IMR-90 (cell line): ENCODE measurements around the gene ZCCHC14. TPM values are rescaled to one million over a fixed set of nuclear protein-coding genes. Genes with fewer than 3 reads are reported as not detected.

Source experiments
- ATAC-seq: fragments of 200-7000 bp; cut with Tn5 transposase; 2 replicates; pipeline ENCODE4 v1.9.1; 2020; ENCODE audit warnings: low read depth, mild to moderate bottlenecking, moderate library complexity
- BruUV-seq: library from RNA; stranded (reverse); fragments of 400-500 nt; replicated peaks from 2 replicates; lab custom pipeline; 2021; lab: Mats Ljungman, UMichigan
- CTCF ChIA-PET: fragments of 300-600 bp; formaldehyde crosslinking; extraction: SDS; loops from one replicate; lab custom pipeline; 2021; ENCODE audit warnings: antibody characterized with exemption; lab: Yijun Ruan, JAX
- POLR2A ChIA-PET: fragments of 300-600 bp; sonication (Branson Sonifier 250); formaldehyde crosslinking; loops from one replicate; lab custom pipeline; 2022; ENCODE audit warnings: antibody characterized with exemption; ENCODE audit not compliant: unreplicated experiment; lab: Charles Lee
- DNase-seq: peaks from one replicate; pipeline ENCODE4 v3.0.0; 2013
- H2AFZ ChIP-seq: replicated peaks from 2 replicates; pipeline ENCODE3; 2013; ENCODE audit warnings: low read length, mild to moderate bottlenecking; ENCODE audit not compliant: poor library complexity
- H2AK5ac ChIP-seq: 2 replicates; pipeline ENCODE4 v1.6.1; 2013; ENCODE audit warnings: low read depth, low read length, inconsistent platforms
- H2AK9ac ChIP-seq: replicated peaks from 2 replicates; pipeline ENCODE3; 2013; ENCODE audit warnings: mild to moderate bottlenecking, low read depth, low read length, moderate library complexity; ENCODE audit not compliant: poor library complexity
- H2BK120ac ChIP-seq: 2 replicates; pipeline ENCODE4 v1.6.1; 2013; ENCODE audit warnings: low read depth, low read length, inconsistent platforms
- H2BK15ac ChIP-seq: 3 replicates; pipeline ENCODE4 v1.6.1; 2013; ENCODE audit warnings: low read depth, low read length, inconsistent platforms
- H2BK20ac ChIP-seq: 2 replicates; pipeline ENCODE4 v1.6.1; 2013; ENCODE audit warnings: low read depth, mild to moderate bottlenecking, inconsistent platforms, low read length, moderate library complexity
- H2BK5ac ChIP-seq: 2 replicates; pipeline ENCODE4 v1.6.1; 2013; ENCODE audit warnings: mild to moderate bottlenecking, low read depth, low read length, inconsistent platforms; ENCODE audit not compliant: poor library complexity, severe bottlenecking
- H3K14ac ChIP-seq: replicated peaks from 2 replicates; pipeline ENCODE4 v1.6.1; 2013; ENCODE audit warnings: low read depth, low read length, inconsistent platforms
- H3K18ac ChIP-seq: 2 replicates; pipeline ENCODE4 v1.6.1; 2013; ENCODE audit warnings: low read depth, low read length, control low read depth
- H3K23ac ChIP-seq: 2 replicates; pipeline ENCODE4 v1.6.1; 2013; ENCODE audit warnings: low read depth, low read length, inconsistent platforms
- H3K27ac ChIP-seq: 2 replicates; pipeline ENCODE4 v1.5.1; 2013; ENCODE audit warnings: mild to moderate bottlenecking, control low read depth, low read length; ENCODE audit not compliant: insufficient read depth
- H3K27me3 ChIP-seq: 2 replicates; pipeline ENCODE4 v1.6.1; 2013; ENCODE audit warnings: low read length; ENCODE audit not compliant: control insufficient read depth, insufficient read depth
- H3K36me3 ChIP-seq: 2 replicates; pipeline ENCODE4 v1.6.1; 2013; ENCODE audit warnings: low read length, mixed read lengths; ENCODE audit not compliant: control insufficient read depth, insufficient read depth
- H3K4ac ChIP-seq: 2 replicates; pipeline ENCODE4 v1.6.1; 2013; ENCODE audit warnings: low read depth, low read length, inconsistent platforms
- H3K4me1 ChIP-seq: 2 replicates; pipeline ENCODE4 v1.6.1; 2013; ENCODE audit warnings: low read length, mixed read lengths; ENCODE audit not compliant: control insufficient read depth, insufficient read depth
- H3K4me2 ChIP-seq: 2 replicates; pipeline ENCODE4 v1.6.1; 2013; ENCODE audit warnings: low read depth, mild to moderate bottlenecking, control low read depth, low read length, moderate library complexity
- H3K4me3 ChIP-seq: 2 replicates; pipeline ENCODE4 v1.5.1; 2013; ENCODE audit warnings: low read depth, mild to moderate bottlenecking, control low read depth, low read length, moderate library complexity; ENCODE audit not compliant: insufficient read depth
- H3K56ac ChIP-seq: 2 replicates; pipeline ENCODE4 v1.6.1; 2013; ENCODE audit warnings: low read length, inconsistent platforms; ENCODE audit not compliant: insufficient read depth; ENCODE audit errors: extremely low read depth
- H3K79me1 ChIP-seq, 2 experiments: 2 replicates each; pipeline ENCODE4 v1.6.1; 2013; ENCODE audit warnings: low read length in 2 of 2, inconsistent platforms in 1 of 2, low read depth in 1 of 2
- H3K9ac ChIP-seq: 2 replicates; pipeline ENCODE4 v1.6.1; 2013; ENCODE audit warnings: low read depth, low read length, control low read depth
- H3K9me1 ChIP-seq: 2 replicates; pipeline ENCODE4 v1.6.1; 2013; ENCODE audit warnings: low read length, inconsistent platforms; ENCODE audit not compliant: insufficient read depth
- H3K9me3 ChIP-seq: 2 replicates; pipeline ENCODE4 v1.6.1; 2013; ENCODE audit warnings: low read length; ENCODE audit not compliant: control insufficient read depth, insufficient read depth
- H4K20me1 ChIP-seq: 2 replicates; pipeline ENCODE4 v1.6.1; 2013; ENCODE audit warnings: low read length, inconsistent platforms; ENCODE audit not compliant: insufficient read depth
- H4K5ac ChIP-seq: 2 replicates; pipeline ENCODE4 v1.6.1; 2013; ENCODE audit warnings: mild to moderate bottlenecking, low read depth, low read length, control low read depth
- H4K8ac ChIP-seq, 2 experiments: 2 replicates each; pipeline ENCODE4 v1.6.1; 2013; ENCODE audit warnings: low read depth in 2 of 2, low read length in 2 of 2, control low read depth in 1 of 2, inconsistent platforms in 1 of 2
- H4K91ac ChIP-seq: 2 replicates; pipeline ENCODE4 v1.6.1; 2013; ENCODE audit warnings: low read depth, low read length, inconsistent platforms; ENCODE audit not compliant: insufficient read depth
- BHLHE40 ChIP-seq: fragments of 150-350 bp; IDR thresholded peaks from 2 replicates; pipeline ENCODE4 v1.6.1; 2016; ENCODE audit warnings: mild to moderate bottlenecking, low read depth, low read length
- CEBPB ChIP-seq: IDR thresholded peaks from 2 replicates; pipeline ENCODE4 v1.6.1; 2012; ENCODE audit warnings: low read depth, low read length, improper control_type of control experiment
- CHD1 ChIP-seq: IDR thresholded peaks from 2 replicates; pipeline ENCODE4 v1.6.1; 2012; ENCODE audit warnings: low read depth, low read length, improper control_type of control experiment
- FOS ChIP-seq: fragments of 150-350 bp; IDR thresholded peaks from 2 replicates; pipeline ENCODE4 v1.6.1; 2016; ENCODE audit warnings: low read depth, low read length
- MAFK ChIP-seq: IDR thresholded peaks from 2 replicates; pipeline ENCODE4 v1.6.1; 2012; ENCODE audit warnings: low read depth, low read length, improper control_type of control experiment
- MAZ ChIP-seq: IDR thresholded peaks from 2 replicates; pipeline ENCODE4 v1.6.1; 2012; ENCODE audit warnings: low read depth, mild to moderate bottlenecking, low read length, improper control_type of control experiment, moderate library complexity, borderline replicate concordance
- MXI1 ChIP-seq: IDR thresholded peaks from 2 replicates; pipeline ENCODE4 v1.6.1; 2012; ENCODE audit warnings: low read depth, mild to moderate bottlenecking, low read length, moderate library complexity, borderline replicate concordance
- NFE2L2 ChIP-seq: fragments of 150-350 bp; IDR thresholded peaks from 2 replicates; pipeline ENCODE4 v1.6.1; 2016; ENCODE audit warnings: low read depth, mild to moderate bottlenecking, low read length
- POLR2A ChIP-seq: IDR thresholded peaks from 2 replicates; pipeline ENCODE4 v1.6.1; 2012; ENCODE audit warnings: mild to moderate bottlenecking, low read depth, low read length
- RAD21 ChIP-seq: IDR thresholded peaks from 2 replicates; pipeline ENCODE4 v1.6.1; 2012; ENCODE audit warnings: low read length, improper control_type of control experiment
- RCOR1 ChIP-seq: IDR thresholded peaks from 2 replicates; pipeline ENCODE4 v1.6.1; 2012; ENCODE audit warnings: mild to moderate bottlenecking, low read length, improper control_type of control experiment; ENCODE audit not compliant: insufficient replicate concordance
- RFX5 ChIP-seq: IDR thresholded peaks from 2 replicates; pipeline ENCODE4 v1.8.0; 2012; ENCODE audit warnings: low read depth, mild to moderate bottlenecking, low read length, moderate library complexity
- SMC3 ChIP-seq: fragments of 150-350 bp; IDR thresholded peaks from 2 replicates; pipeline ENCODE4 v1.6.1; 2016; ENCODE audit warnings: low read depth, mild to moderate bottlenecking, antibody characterized with exemption, low read length, moderate library complexity
- WGBS, 2 experiments: methylation state at CpG; one replicate each; pipeline versions ENCODE4 v1.1.5 to v1.1.7; 2013; ENCODE audit warnings: missing lambda C conversion rate in 2 of 2; ENCODE audit not compliant: insufficient read length in 1 of 2; ENCODE audit errors: extremely low coverage in 2 of 2; 5-methylcytosine and 5-hydroxymethylcytosine counted together
- dilution Hi-C: fragments of 300-500 bp; cut with HindIII; formaldehyde crosslinking; loops from one replicate; pipeline ENCODE4 v1.14.3; 2018; ENCODE audit warnings: low sequenced_read_pairs; ENCODE audit not compliant: unreplicated experiment
- in situ Hi-C: fragments of 300-500 bp; cut with MboI; formaldehyde crosslinking; loops from 3 replicates; pipeline ENCODE4 v1.14.3; 2019; ENCODE audit warnings: low sequenced_read_pairs, inconsistent platforms, mixed read lengths
- intact Hi-C: fragments of 100-400 bp; cut with micrococcal nuclease; formaldehyde crosslinking; loops from 2 replicates; pipeline ENCODE4 v1.10.0; 2022
- polyA plus RNA-seq, 3 experiments: library from polyadenylated mRNA; depleted of rRNA; stranded (reverse); fragments of >200 nt; gene quantifications; 2 replicates each; pipeline ENCODE4 v1.2.3, GENCODE V29; 2012; ENCODE audit warnings: low replicate concordance in 1 of 3
- total RNA-seq: library from RNA; depleted of rRNA; stranded (reverse); fragments of >200 nt; gene quantifications from 2 replicates; pipeline ENCODE4 v1.2.3, GENCODE V29; 2012
- TF ChIP-seq, protein P1 (sequence below): conservative IDR thresholded peaks from 2 replicates; pipeline ENCODE4 v1.5.1; 2012; ENCODE audit warnings: mild to moderate bottlenecking, low read depth, low read length, improper control_type of control experiment
- TF ChIP-seq, protein P2 (sequence below): fragments of 150-350 bp; IDR thresholded peaks from 2 replicates; pipeline ENCODE4 v1.6.1; 2017; ENCODE audit warnings: mild to moderate bottlenecking, antibody characterized with exemption, low read length, low read depth
- TF ChIP-seq, protein P3 (sequence below): fragments of 150-350 bp; IDR thresholded peaks from 2 replicates; pipeline ENCODE4 v1.6.1; 2016; ENCODE audit warnings: low read depth, mild to moderate bottlenecking, low read length, moderate library complexity, borderline replicate concordance

ZCCHC14 gene
- total and polyA plus RNA-seq, 2 of the 4 experiments (the other 2 are of a cell fraction) = 2.5 to 5.3 TPM

DNA sequence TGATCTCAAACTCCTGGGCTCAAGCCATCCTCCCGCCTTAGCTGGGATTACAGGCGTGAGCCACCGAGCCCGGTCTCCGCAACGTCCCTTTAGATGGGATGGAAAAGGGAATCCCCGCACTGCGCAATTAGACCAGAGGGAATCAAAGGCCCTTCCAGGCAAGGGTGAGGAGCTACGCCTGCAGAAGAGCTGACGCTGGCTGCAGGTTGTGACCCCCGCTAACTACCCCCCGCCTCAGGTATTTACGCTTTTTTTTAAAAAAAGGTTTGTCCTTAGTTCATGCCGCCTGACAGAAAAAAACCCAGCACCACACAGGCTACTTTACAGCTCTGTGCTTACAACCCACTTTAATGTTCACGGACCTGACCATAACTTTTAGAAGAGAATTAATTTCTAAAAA lies 26.9 kb downstream of the ZCCHC14 start:
- H2BK120ac ChIP-seq = peak overlapping the region; percentile 52
- peak overlapping the region; percentile 3; the same call in 1 of the 2 replicates for H3K18ac ChIP-seq
- DNase-seq (no peak), ATAC-seq (no peak)
- H2BK20ac ChIP-seq = peak overlapping the region; percentile 20; the same call in 1 of the 2 replicates
- H3K4me1 ChIP-seq = peaks cover 26% of the 10 kb centered on the region
- H4K5ac ChIP-seq = no peak overlapping the region
- H4K20me1 ChIP-seq = peaks cover 58% of the 10 kb centered on the region
- peak overlapping the region; percentile 30 for H3K14ac ChIP-seq
- H3K4ac ChIP-seq = peak overlapping the region; percentile 53
- peak overlapping the region in 1 of 2 experiments; percentile 27; a peak in 1 of 4 replicates for H4K8ac ChIP-seq
- 80% methylated on average over 1 of the region's 15 CpGs; no CpG with 5 or more reads in 1 of the 2 experiments for WGBS, 2 experiments
- H3K27ac ChIP-seq = peak overlapping the region; percentile 36; the same call in 1 of the 2 replicates
- no peaks in the 10 kb centered on the region for H3K36me3 ChIP-seq
- dilution Hi-C loops = no loop called here
- peaks cover 48 to 78% of the 10 kb centered on the region in 2 experiments for H3K79me1 ChIP-seq
- intact Hi-C loops = loop anchor here (5.0 kb wide), 1 partner anchor 34 kb away; no protein-coding TSS in a partner anchor
- H3K9me3 ChIP-seq = no peaks in the 10 kb centered on the region
- 0 out of 2 replicates have a peak overlapping the region, but pooled peaks have one; percentile 1 for H3K56ac ChIP-seq
- peaks cover 23% of the 10 kb centered on the region for H3K9me1 ChIP-seq
- no peaks in the 10 kb centered on the region for H3K27me3 ChIP-seq
- POLR2A ChIA-PET = no interaction called here
- peak overlapping the region; percentile 38; the same call in 1 of the 2 replicates for H2AK5ac ChIP-seq
- H3K9ac ChIP-seq = no peak overlapping the region
- CTCF ChIA-PET = interaction anchor here (1.6 kb wide), 1 partner anchor 105 kb away, joined by 6 read pairs; no protein-coding TSS in a partner anchor
- BruUV-seq = no TSS peak
- TF ChIP-seq POLR2A (no peak), RAD21 (no peak), BHLHE40 (no peak), CEBPB (no peak), FOS (no peak), MXI1 (no peak), MAZ (no peak), SMC3 (no peak), NFE2L2 (no peak), RCOR1 (no peak), CHD1 (no peak), RFX5 (no peak), MAFK (no peak)
- TF ChIP-seq, protein P1, sequence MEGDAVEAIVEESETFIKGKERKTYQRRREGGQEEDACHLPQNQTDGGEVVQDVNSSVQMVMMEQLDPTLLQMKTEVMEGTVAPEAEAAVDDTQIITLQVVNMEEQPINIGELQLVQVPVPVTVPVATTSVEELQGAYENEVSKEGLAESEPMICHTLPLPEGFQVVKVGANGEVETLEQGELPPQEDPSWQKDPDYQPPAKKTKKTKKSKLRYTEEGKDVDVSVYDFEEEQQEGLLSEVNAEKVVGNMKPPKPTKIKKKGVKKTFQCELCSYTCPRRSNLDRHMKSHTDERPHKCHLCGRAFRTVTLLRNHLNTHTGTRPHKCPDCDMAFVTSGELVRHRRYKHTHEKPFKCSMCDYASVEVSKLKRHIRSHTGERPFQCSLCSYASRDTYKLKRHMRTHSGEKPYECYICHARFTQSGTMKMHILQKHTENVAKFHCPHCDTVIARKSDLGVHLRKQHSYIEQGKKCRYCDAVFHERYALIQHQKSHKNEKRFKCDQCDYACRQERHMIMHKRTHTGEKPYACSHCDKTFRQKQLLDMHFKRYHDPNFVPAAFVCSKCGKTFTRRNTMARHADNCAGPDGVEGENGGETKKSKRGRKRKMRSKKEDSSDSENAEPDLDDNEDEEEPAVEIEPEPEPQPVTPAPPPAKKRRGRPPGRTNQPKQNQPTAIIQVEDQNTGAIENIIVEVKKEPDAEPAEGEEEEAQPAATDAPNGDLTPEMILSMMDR = no peak
- TF ChIP-seq, protein P2, sequence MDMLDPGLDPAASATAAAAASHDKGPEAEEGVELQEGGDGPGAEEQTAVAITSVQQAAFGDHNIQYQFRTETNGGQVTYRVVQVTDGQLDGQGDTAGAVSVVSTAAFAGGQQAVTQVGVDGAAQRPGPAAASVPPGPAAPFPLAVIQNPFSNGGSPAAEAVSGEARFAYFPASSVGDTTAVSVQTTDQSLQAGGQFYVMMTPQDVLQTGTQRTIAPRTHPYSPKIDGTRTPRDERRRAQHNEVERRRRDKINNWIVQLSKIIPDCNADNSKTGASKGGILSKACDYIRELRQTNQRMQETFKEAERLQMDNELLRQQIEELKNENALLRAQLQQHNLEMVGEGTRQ = no peak
- TF ChIP-seq, protein P3, sequence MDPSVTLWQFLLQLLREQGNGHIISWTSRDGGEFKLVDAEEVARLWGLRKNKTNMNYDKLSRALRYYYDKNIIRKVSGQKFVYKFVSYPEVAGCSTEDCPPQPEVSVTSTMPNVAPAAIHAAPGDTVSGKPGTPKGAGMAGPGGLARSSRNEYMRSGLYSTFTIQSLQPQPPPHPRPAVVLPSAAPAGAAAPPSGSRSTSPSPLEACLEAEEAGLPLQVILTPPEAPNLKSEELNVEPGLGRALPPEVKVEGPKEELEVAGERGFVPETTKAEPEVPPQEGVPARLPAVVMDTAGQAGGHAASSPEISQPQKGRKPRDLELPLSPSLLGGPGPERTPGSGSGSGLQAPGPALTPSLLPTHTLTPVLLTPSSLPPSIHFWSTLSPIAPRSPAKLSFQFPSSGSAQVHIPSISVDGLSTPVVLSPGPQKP = no peak
- H3K4me2 ChIP-seq = peak overlapping the region; percentile 7; the same call in 1 of the 2 replicates
- H2BK5ac ChIP-seq = peak overlapping the region; percentile 7
- H3K4me3 ChIP-seq = no peak overlapping the region
- H2AK9ac ChIP-seq = no peak overlapping the region
- in situ Hi-C loops = no loop called here
- no peak overlapping the region for H2BK15ac ChIP-seq
- H2AFZ ChIP-seq = no peak overlapping the region
- H4K91ac ChIP-seq = peak overlapping the region; percentile 14; the same call in 1 of the 2 replicates
- H3K23ac ChIP-seq = 0 out of 2 replicates have a peak overlapping the region, but pooled peaks have one; percentile 19
